HG03565 (cell line): ENCODE results near the gene MERTK.
"Not testable (repeated sequence)": the region's sequence is repeated elsewhere in the genome, so short reads cannot be mapped to it uniquely, and the experiment has no call there.

Source experiments
- ATAC-seq: cut with Tn5 transposase; IDR thresholded peaks from one replicate; pipeline ENCODE4 v1.9.1; 2021; ENCODE audit warnings: mild to moderate bottlenecking, moderate library complexity; ENCODE audit not compliant: unreplicated experiment

MERTK gene

GRCh38 chr2:112034924-112035323 is 136.5 kb downstream of the MERTK start:
- no peak for ATAC-seq

GRCh38 chr2:112035786-112036185 is 137.4 kb downstream of the MERTK start:
- ATAC-seq, result no peak

GRCh38 chr2:112039556-112039955 is 141.1 kb downstream of the MERTK start:
- not testable (repeated sequence) for ATAC-seq

- not testable (repeated sequence) for ATAC-seq
Measured at GRCh38 chr2:112040066-112040465, 141.7 kb downstream of the MERTK start.

- ATAC-seq, result not testable (repeated sequence)
Measured at GRCh38 chr2:112041460-112041859, 143.1 kb downstream of the MERTK start.

- no peak for ATAC-seq
Measured at GRCh38 chr2:112045446-112046014, 147.1 kb downstream of the MERTK start.

GRCh38 chr2:112046231-112046630 is 147.8 kb downstream of the MERTK start:
- ATAC-seq, result no peak

- ATAC-seq, result no peak
Measured at GRCh38 chr2:112047537-112048235, 149.3 kb downstream of the MERTK start.

- no peak for ATAC-seq
Measured at GRCh38 chr2:112048236-112048592, 149.8 kb downstream of the MERTK start.

- no peak for ATAC-seq
Measured at GRCh38 chr2:112048887-112049286, 150.5 kb downstream of the MERTK start.

GRCh38 chr2:112050316-112050715 is 151.9 kb downstream of the MERTK start:
- no peak for ATAC-seq

- peak; percentile 37 for ATAC-seq
Measured at GRCh38 chr2:112053917-112054846, 155.8 kb downstream of the MERTK start.

GRCh38 chr2:112054847-112055729 is 156.7 kb downstream of the MERTK start, which contains the start of gene TMEM87B:
TSS of gene TMEM87B (plus strand) at chr2:112055269. CDS start at chr2:112055592, 323 bp downstream.
- ATAC-seq, result peak; percentile 53

GRCh38 chr2:112055730-112056625 is 157.6 kb downstream of the MERTK start:
- no peak for ATAC-seq

GRCh38 chr2:112056626-112056987 is 158.2 kb downstream of the MERTK start:
- no peak for ATAC-seq

- no peak for ATAC-seq
Measured at GRCh38 chr2:112059671-112060070, 161.3 kb downstream of the MERTK start.

- no peak for ATAC-seq
Measured at GRCh38 chr2:112061299-112061698, 162.9 kb downstream of the MERTK start.

- no peak for ATAC-seq
Measured at GRCh38 chr2:112061840-112062239, 163.4 kb downstream of the MERTK start.

- no peak for ATAC-seq
Measured at GRCh38 chr2:112062894-112063293, 164.5 kb downstream of the MERTK start.

GRCh38 chr2:112065486-112065885 is 167.1 kb downstream of the MERTK start:
- no peak for ATAC-seq
